Measurements from ENCODE around the gene MGAT5B. TPM values are rescaled to one million over a fixed set of nuclear protein-coding genes. Genes with fewer than 3 reads are reported as not detected.
A peak's percentile ranks its signal among the peaks of the same experiment; 100 is the strongest.

The MGAT5B gene
- total RNA-seq, 1 donor from 2014 or later: 1.8 TPM

- TF ChIP-seq EZH2phosphoT487 (IDR thresholded peaks at IDR 0.05): no peak
- TF ChIP-seq EZH2 (IDR thresholded peaks at IDR 0.05): no peak
- no peak for TF ChIP-seq CTCF (IDR thresholded peaks at IDR 0.05)
- no peaks in the 10 kb centered on the region for H3K36me3 Mint-ChIP-seq
These were observed 50.6 kb downstream of the MGAT5B start for GRCh38 chr17:76918811-76919210.

GRCh38 chr17:76920364-76921139 is 52.3 kb downstream of the MGAT5B start:
- no peaks in the 10 kb centered on the region for H3K36me3 Mint-ChIP-seq
- Histone ChIP-seq H3K4me1 (peaks cover 8% of the 10 kb centered on the region), H3K36me3 (no peaks in the 10 kb centered on the region), H3F3A (ENCODE audit: low read depth) (no peaks in the 10 kb centered on the region), H3K27me3 (no peaks in the 10 kb centered on the region), H4K20me1 (ENCODE audit: low read depth) (no peaks in the 10 kb centered on the region), H3K4me2 (no peak overlapping the region), H2AFZ (replicated peaks) (no peak overlapping the region), H3K9ac (no peak overlapping the region), H3K27ac (no peak overlapping the region), H3K79me2 (ENCODE audit: low read depth) (no peaks in the 10 kb centered on the region), H3K9me3 (ENCODE audit: low read depth) (no peaks in the 10 kb centered on the region), H3K4me3 (no peak overlapping the region)
- H3K4me1 Mint-ChIP-seq: peaks cover 18% of the 10 kb centered on the region
- peak overlapping the region; percentile 64 for H3K27ac Mint-ChIP-seq
- peaks cover 7% of the 10 kb centered on the region for H3K27me3 Mint-ChIP-seq (ENCODE audit: insufficient read depth, low read depth)
- TF ChIP-seq EZH2 (IDR thresholded peaks at IDR 0.05) (no peak), EZH2phosphoT487 (IDR thresholded peaks at IDR 0.05) (no peak), CTCF (IDR thresholded peaks at IDR 0.05) (no peak)
- H3K9me3 Mint-ChIP-seq: no peaks in the 10 kb centered on the region
- no peak for DNase-seq (ENCODE audit: low spot score)
- no peak overlapping the region for H3K4me3 Mint-ChIP-seq

More at GRCh38 chr17:76918811-76919210, 50.6 kb downstream of the MGAT5B start:
- Histone ChIP-seq H3K27me3 (no peaks in the 10 kb centered on the region), H3K79me2 (ENCODE audit: low read depth) (no peaks in the 10 kb centered on the region), H2AFZ (replicated peaks) (no peak overlapping the region), H3K9ac (no peak overlapping the region), H3F3A (ENCODE audit: low read depth) (no peaks in the 10 kb centered on the region), H3K4me3 (no peak overlapping the region), H3K4me2 (no peak overlapping the region), H3K9me3 (ENCODE audit: low read depth) (no peaks in the 10 kb centered on the region), H3K4me1 (peaks cover 8% of the 10 kb centered on the region), H4K20me1 (ENCODE audit: low read depth) (no peaks in the 10 kb centered on the region), H3K27ac (no peak overlapping the region), H3K36me3 (no peaks in the 10 kb centered on the region)
- DNase-seq (ENCODE audit: low spot score): no peak
- Mint-ChIP-seq H3K27me3 (ENCODE audit: insufficient read depth, low read depth) (peaks cover 7% of the 10 kb centered on the region), H3K4me3 (no peak overlapping the region), H3K9me3 (no peaks in the 10 kb centered on the region), H3K27ac (no peak overlapping the region), H3K4me1 (peaks cover 16% of the 10 kb centered on the region)

GRCh38 chr17:76921340-76922036 is 53.3 kb downstream of the MGAT5B start:
- Histone ChIP-seq H3K79me2 (ENCODE audit: low read depth) (no peaks in the 10 kb centered on the region), H3K27ac (no peak overlapping the region), H4K20me1 (ENCODE audit: low read depth) (no peaks in the 10 kb centered on the region), H3K4me2 (no peak overlapping the region), H3K36me3 (no peaks in the 10 kb centered on the region), H3F3A (ENCODE audit: low read depth) (no peaks in the 10 kb centered on the region), H3K9me3 (ENCODE audit: low read depth) (no peaks in the 10 kb centered on the region), H3K27me3 (no peaks in the 10 kb centered on the region), H3K4me1 (peaks cover 8% of the 10 kb centered on the region), H3K9ac (no peak overlapping the region), H2AFZ (replicated peaks) (no peak overlapping the region), H3K4me3 (no peak overlapping the region)
- peaks cover 18% of the 10 kb centered on the region for H3K4me1 Mint-ChIP-seq
- no peaks in the 10 kb centered on the region for H3K36me3 Mint-ChIP-seq
- H3K4me3 Mint-ChIP-seq: no peak overlapping the region
- DNase-seq (ENCODE audit: low spot score): no peak
- TF ChIP-seq EZH2 (IDR thresholded peaks at IDR 0.05): no peak
- no peak for TF ChIP-seq CTCF (IDR thresholded peaks at IDR 0.05)
- TF ChIP-seq EZH2phosphoT487 (IDR thresholded peaks at IDR 0.05): no peak
- H3K9me3 Mint-ChIP-seq: no peaks in the 10 kb centered on the region
- H3K27me3 Mint-ChIP-seq (ENCODE audit: insufficient read depth, low read depth): peaks cover 7% of the 10 kb centered on the region
- H3K27ac Mint-ChIP-seq: peak overlapping the region; percentile 15
